ENCODE data around the gene MED10. TPM values are rescaled to one million over a fixed set of nuclear protein-coding genes. Genes with fewer than 3 reads are reported as not detected.

The MED10 gene
- total and polyA plus RNA-seq, 9 of the 15 experiments (the other 6 are each of a cell fraction or from before 2014, with no cell fraction given): 23.8 to 83.4 (median 58.8) TPM

- H3K4me3 ChIP-seq: no peak overlapping the region
- no peak overlapping the region for H3K27ac ChIP-seq (ENCODE audit: extremely low read depth, low read depth, low read length)
- H3K36me3 ChIP-seq (ENCODE audit: control insufficient read depth, insufficient read depth, low read length): no peaks in the 10 kb centered on the region
- in situ Hi-C loops (cut with MboI): no loop called here
- FAIRE-seq (no peak), DNase-seq (ENCODE audit: extremely low read depth in 1 of 4, low spot score in 3 of 4) (no peak), ATAC-seq (no peak)
- intact Hi-C loops (cut with micrococcal nuclease): no loop called here
- ChIA-PET CTCF (ENCODE audit: low intra/inter-chr PET ratio) (no interaction called here), POLR2A (interaction anchor here (1.2 kb wide), 1 partner anchor 21 kb away, joined by 9 read pairs; no protein-coding TSS in a partner anchor)
- no peak overlapping the region for H2AFZ ChIP-seq (ENCODE audit: low read depth, low read length)
- H3K4me2 ChIP-seq (ENCODE audit: insufficient read depth, low read length): no peak overlapping the region
- H3K9me1 ChIP-seq (ENCODE audit: control insufficient read depth, insufficient read depth, low read length): no peaks in the 10 kb centered on the region
- H3K4me1 ChIP-seq (replicated peaks in 1 of 2; ENCODE audit: control insufficient read depth in 2 of 2, insufficient read depth in 2 of 2, low read length in 2 of 2): peaks cover 0 to 3% of the 10 kb centered on the region in 2 experiments; a peak in 2 of 5 replicates
- no TSS peak for BruUV-seq (replicated peaks)
- H3K9me3 ChIP-seq (replicated peaks; ENCODE audit: control insufficient read depth, insufficient read depth, low read depth, low read length): no peaks in the 10 kb centered on the region
- no peak for TF ChIP-seq ZFX (CRISPR knock-in tag; IDR thresholded peaks at IDR 0.05)
- TF ChIP-seq CXXC5 (CRISPR knock-in tag; IDR thresholded peaks at IDR 0.05): no peak
- TF ChIP-seq GTF2F1 (IDR thresholded peaks at IDR 0.05; ENCODE audit: low read depth, low read length): no peak
- no peak for TF ChIP-seq HMBOX1 (IDR thresholded peaks at IDR 0.05)
- TF ChIP-seq ZNF174 (CRISPR knock-in tag; IDR thresholded peaks at IDR 0.05): no peak
- TF ChIP-seq SIN3A (IDR thresholded peaks at IDR 0.05; ENCODE audit: borderline replicate concordance in 2 of 2, control insufficient read depth in 1 of 2, low read depth in 2 of 2, low read length in 2 of 2): no peak
- TF ChIP-seq STAT5A (IDR thresholded peaks at IDR 0.05; ENCODE audit: borderline replicate concordance, low read length): no peak
- TF ChIP-seq SREBF2 (CRISPR knock-in tag; IDR thresholded peaks at IDR 0.05): no peak
- no peak for TF ChIP-seq GTF2B (IDR thresholded peaks at IDR 0.05; ENCODE audit: extremely low read depth, insufficient read length)
- TF ChIP-seq TBL1XR1 (IDR thresholded peaks at IDR 0.05; ENCODE audit: low read length in 2 of 2): no peak
- TF ChIP-seq RAD51 (IDR thresholded peaks at IDR 0.05; ENCODE audit: borderline replicate concordance, low read depth): no peak
- peaks cover 29 to 45% of the 10 kb centered on the region in 2 experiments for H3K27me3 ChIP-seq (ENCODE audit: control insufficient read depth in 2 of 2, insufficient read depth in 2 of 2, low read length in 2 of 2)
- no peak overlapping the region for H3K9ac ChIP-seq (ENCODE audit: insufficient read depth in 1 of 2, low read depth in 2 of 2, low read length in 2 of 2)
- no peaks in the 10 kb centered on the region for H4K20me1 ChIP-seq (replicated peaks; ENCODE audit: control insufficient read depth, insufficient read depth, low read length)
- H3K79me2 ChIP-seq (ENCODE audit: control insufficient read depth, insufficient read depth, low read length): no peaks in the 10 kb centered on the region
Measured at GRCh38 chr5:6387970-6388369, 9.6 kb upstream of the MED10 start.

All from K562 (cell line).